Fibroblast of lung (primary cell): ENCODE results near the gene BMP4. TPM values are rescaled to one million over a fixed set of nuclear protein-coding genes. Genes with fewer than 3 reads are reported as not detected.

Experiments used
- DNase-seq, 2 donors: peaks; one replicate each; pipeline versions ENCODE4 v3.0.0 to v3.0.0-alpha.2; 2010; ENCODE audit warnings: low read depth in 2 of 2
- H2AFZ ChIP-seq: 2 replicates; pipeline ENCODE4 v1.5.1; 2012; ENCODE audit warnings: low read length, control low read depth, inconsistent platforms
- H3K27ac ChIP-seq: 2 replicates; pipeline ENCODE4 v1.5.1; 2011; ENCODE audit warnings: low read length, control low read depth; ENCODE audit not compliant: insufficient read depth
- H3K27me3 ChIP-seq: 2 replicates; pipeline ENCODE4 v1.5.1; 2011; ENCODE audit warnings: mild to moderate bottlenecking, low read length; ENCODE audit not compliant: control insufficient read depth, insufficient read depth
- H3K36me3 ChIP-seq: 2 replicates; pipeline ENCODE4 v1.5.1; 2011; ENCODE audit warnings: low read length; ENCODE audit not compliant: control insufficient read depth, insufficient read depth
- H3K4me1 ChIP-seq: 2 replicates; pipeline ENCODE4 v1.5.1; 2011; ENCODE audit warnings: low read length; ENCODE audit not compliant: control insufficient read depth, insufficient read depth; ENCODE audit errors: extremely low read depth
- H3K4me2 ChIP-seq: 2 replicates; pipeline ENCODE4 v1.5.1; 2011; ENCODE audit warnings: low read length, control low read depth; ENCODE audit not compliant: insufficient read depth; ENCODE audit errors: extremely low read depth
- H3K4me3 ChIP-seq, 4 experiments: fragments of 200-600 bp in 1 of 4; sonication (generic) in 1 of 4; replicated peaks in 1 of 4; 2 replicates each; pipeline ENCODE4 v1.5.1; 2011 to 2016; ENCODE audit warnings: low read length in 4 of 4, low read depth in 3 of 4, mild to moderate bottlenecking in 3 of 4, control low read depth in 2 of 4, inconsistent platforms in 1 of 4, mixed read lengths in 1 of 4; ENCODE audit not compliant: insufficient read depth in 1 of 4; ENCODE audit errors: control extremely low read depth in 1 of 4
- H3K79me2 ChIP-seq: 2 replicates; pipeline ENCODE4 v1.5.1; 2012; ENCODE audit warnings: mild to moderate bottlenecking, low read length, inconsistent platforms; ENCODE audit not compliant: control insufficient read depth, insufficient read depth
- H3K9ac ChIP-seq: 2 replicates; pipeline ENCODE4 v1.5.1; 2011; ENCODE audit warnings: mild to moderate bottlenecking, low read length, control low read depth; ENCODE audit not compliant: insufficient read depth
- H3K9me3 ChIP-seq: 2 replicates; pipeline ENCODE4 v1.5.1; 2012; ENCODE audit warnings: low read depth, low read length; ENCODE audit not compliant: control insufficient read depth, insufficient read depth
- H4K20me1 ChIP-seq: 2 replicates; pipeline ENCODE4 v1.5.1; 2011; ENCODE audit warnings: low read length; ENCODE audit not compliant: control insufficient read depth, insufficient read depth; ENCODE audit errors: extremely low read depth
- CTCF ChIP-seq, 2 donors: IDR thresholded peaks in 1 of 2; conservative IDR thresholded peaks in 1 of 2; 1 replicate in 1 of 2; 2 replicates in 1 of 2; pipeline ENCODE4 v1.5.1; 2011 to 2012; ENCODE audit warnings: low read length in 2 of 2, control low read depth in 1 of 2, inconsistent platforms in 1 of 2, low read depth in 1 of 2, mild to moderate bottlenecking in 1 of 2
- EZH2 ChIP-seq: IDR thresholded peaks from 2 replicates; pipeline ENCODE4 v1.5.1; 2012; ENCODE audit warnings: low read length, control low read depth, mild to moderate bottlenecking; ENCODE audit errors: missing control alignments
- polyA plus RNA-seq, 2 donors: library from polyadenylated mRNA; depleted of rRNA in 1 of 2; stranded (reverse) in 1 of 2; unstranded in 1 of 2; fragments of >200 nt; gene quantifications; 2 replicates each; pipeline ENCODE4 v1.2.1, GENCODE V29; 2011 to 2012; ENCODE audit warnings: missing spikeins in 1 of 2
- total RNA-seq: library from RNA; depleted of rRNA; stranded (reverse); fragments of >200 nt; gene quantifications from 2 replicates; pipeline ENCODE4 v1.2.1, GENCODE V29; 2014

BMP4 gene
- total and polyA plus RNA-seq, 2 donors (not counting 1 experiment from before 2014, with no cell fraction given), result 11.4 to 77.5 TPM

DNA sequence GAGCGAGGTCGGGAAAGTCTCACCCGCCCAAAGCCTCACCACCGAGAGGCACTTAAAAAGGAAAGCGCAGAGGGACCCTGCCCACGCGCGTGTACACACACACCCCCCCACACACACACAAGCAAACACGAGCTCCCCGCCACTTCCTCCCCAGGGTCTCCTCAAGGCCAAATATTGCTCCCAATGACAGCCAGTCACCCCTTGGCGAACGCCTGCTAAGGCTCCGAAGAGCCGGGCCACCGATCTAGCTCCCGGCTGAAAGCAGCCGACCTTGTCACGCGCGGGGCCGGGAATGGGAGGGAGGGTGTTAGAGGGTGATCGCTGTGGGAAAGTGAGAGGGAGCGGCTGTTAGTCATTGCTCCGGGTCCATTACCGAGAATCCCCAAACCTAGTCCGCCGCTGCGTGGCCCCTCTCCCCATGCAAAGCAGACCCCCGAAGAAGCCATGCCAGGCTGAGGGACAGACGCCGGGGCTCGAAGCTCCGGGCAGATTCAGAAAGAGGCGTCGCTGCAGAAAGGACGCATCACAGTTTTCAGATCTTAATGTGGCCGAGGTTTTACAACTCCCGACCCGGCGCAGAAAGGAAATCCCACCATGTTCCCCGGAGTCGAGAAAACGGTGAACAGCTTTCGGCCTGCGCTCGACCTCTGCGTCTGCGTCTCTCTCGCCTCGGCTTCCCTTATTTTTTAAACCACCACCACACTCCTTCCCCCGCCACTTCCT lies 2.6 kb downstream of the BMP4 start:
- Histone ChIP-seq H3K79me2 (peaks cover 2% of the 10 kb centered on the region), H3K4me2 (peak overlapping the region; percentile 97), H3K27me3 (peaks cover 6% of the 10 kb centered on the region), H3K4me3 (peak overlapping the region; percentile 70 to 94 (median 78)), H3K9me3 (no peaks in the 10 kb centered on the region), H3K9ac (peak overlapping the region; percentile 37), H4K20me1 (no peaks in the 10 kb centered on the region), H3K4me1 (no peaks in the 10 kb centered on the region), H2AFZ (peak overlapping the region; percentile 46), H3K27ac (peak overlapping the region; percentile 65), H3K36me3 (peaks cover 2% of the 10 kb centered on the region)
- no peak for TF ChIP-seq CTCF (conservative IDR thresholded peaks at IDR 0.05 in 1 of 2, IDR thresholded peaks at IDR 0.05 in 1 of 2; ENCODE audit: low read depth in 1 of 2, low read length in 2 of 2)
- no peak for TF ChIP-seq EZH2
- DNase-seq, result peak; percentile 50 to 54

- peak overlapping the region; percentile 85 for H2AFZ ChIP-seq
- peaks cover 2% of the 10 kb centered on the region for H3K79me2 ChIP-seq
- H3K4me1 ChIP-seq, result no peaks in the 10 kb centered on the region
- H4K20me1 ChIP-seq, result no peaks in the 10 kb centered on the region
- peaks cover 2% of the 10 kb centered on the region for H3K36me3 ChIP-seq
- peak overlapping the region; percentile 65 for H3K27ac ChIP-seq
- H3K4me2 ChIP-seq, result peak overlapping the region; percentile 97
- H3K4me3 ChIP-seq, result peak overlapping the region; percentile 86 to 94 (median 89)
- H3K9ac ChIP-seq, result peak overlapping the region; percentile 37
- no peaks in the 10 kb centered on the region for H3K9me3 ChIP-seq
- peak; percentile 80 to 90 for DNase-seq
- TF ChIP-seq EZH2 (no peak), CTCF (conservative IDR thresholded peaks at IDR 0.05 in 1 of 2, IDR thresholded peaks at IDR 0.05 in 1 of 2; ENCODE audit: low read depth in 1 of 2, low read length in 2 of 2) (no peak)
- peaks cover 6% of the 10 kb centered on the region for H3K27me3 ChIP-seq
Measured at GRCh38 chr14:53953002-53953827, 3.4 kb downstream of the BMP4 start.

DNA sequence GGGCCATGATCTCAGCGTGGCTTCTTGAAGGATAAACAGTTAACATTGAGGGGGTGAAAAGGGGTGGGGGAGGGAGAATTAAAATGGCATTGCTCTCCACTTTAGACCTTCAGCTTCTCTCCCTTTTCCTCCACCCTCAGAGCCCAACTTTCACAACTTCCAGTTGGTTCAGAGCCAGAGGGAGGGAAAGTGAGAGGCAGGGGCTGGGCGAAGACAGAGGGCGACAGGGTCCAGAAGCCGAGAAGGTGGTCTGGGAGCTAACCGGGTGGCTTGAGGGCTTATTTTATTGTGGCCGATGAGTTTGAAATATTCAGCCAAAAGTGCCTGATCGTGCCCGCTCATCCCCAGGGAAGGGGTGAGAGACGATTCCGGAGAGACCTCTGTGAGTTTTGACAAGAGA lies 4.1 kb downstream of the BMP4 start:
- Histone ChIP-seq H3K4me2 (peak overlapping the region; percentile 95), H3K9ac (peak overlapping the region; percentile 30), H2AFZ (peak overlapping the region; percentile 85), H3K4me3 (peak overlapping the region; percentile 86 to 94 (median 89)), H3K27me3 (peaks cover 6% of the 10 kb centered on the region), H3K4me1 (no peaks in the 10 kb centered on the region), H3K9me3 (no peaks in the 10 kb centered on the region), H3K36me3 (peaks cover 2% of the 10 kb centered on the region), H3K79me2 (peaks cover 2% of the 10 kb centered on the region), H4K20me1 (no peaks in the 10 kb centered on the region), H3K27ac (no peak overlapping the region)
- TF ChIP-seq EZH2, result no peak
- TF ChIP-seq CTCF (conservative IDR thresholded peaks at IDR 0.05 in 1 of 2, IDR thresholded peaks at IDR 0.05 in 1 of 2; ENCODE audit: low read depth in 1 of 2, low read length in 2 of 2), result no peak
- peak in 1 of 2 donors; percentile 26 for DNase-seq
